Osteoblast (primary cell): ENCODE measurements around the gene SPAG16. TPM values are rescaled to one million over a fixed set of nuclear protein-coding genes. Genes with fewer than 3 reads are reported as not detected.
"Not testable (repeated sequence)": the region's sequence is repeated elsewhere in the genome, so short reads cannot be mapped to it uniquely, and the experiment has no call there.

Experiments used
- DNase-seq: peaks from one replicate; pipeline ENCODE4 v3.0.0; 2011; ENCODE audit warnings: low spot score, mixed read lengths; ENCODE audit not compliant: insufficient read length; ENCODE audit errors: missing footprints
- H2AFZ ChIP-seq: 2 replicates; pipeline ENCODE4 v1.6.0; 2011; ENCODE audit warnings: mild to moderate bottlenecking, low read length
- H3K27ac ChIP-seq: 2 replicates; pipeline ENCODE4 v1.5.1; 2011; ENCODE audit warnings: mild to moderate bottlenecking, low read depth, low read length, moderate library complexity
- H3K27me3 ChIP-seq: 2 replicates; pipeline ENCODE4 v1.6.0; 2012; ENCODE audit warnings: mild to moderate bottlenecking, control low read depth, inconsistent platforms, low read length, moderate library complexity; ENCODE audit not compliant: insufficient read depth
- H3K36me3 ChIP-seq: 2 replicates; pipeline ENCODE4 v1.5.1; 2011; ENCODE audit warnings: mild to moderate bottlenecking, low read length, control low read depth, moderate library complexity; ENCODE audit not compliant: insufficient read depth
- H3K4me1 ChIP-seq: 2 replicates; pipeline ENCODE4 v1.5.1; 2011; ENCODE audit warnings: mild to moderate bottlenecking, low read length, control low read depth, moderate library complexity; ENCODE audit not compliant: insufficient read depth
- H3K4me2 ChIP-seq: 2 replicates; pipeline ENCODE4 v1.6.0; 2011; ENCODE audit warnings: mild to moderate bottlenecking, low read length; ENCODE audit not compliant: insufficient read depth
- H3K4me3 ChIP-seq: fragments of 200-600 bp; sonication (generic); 3 replicates; pipeline ENCODE4 v1.5.1; 2012; ENCODE audit warnings: mild to moderate bottlenecking, low read length, inconsistent platforms; ENCODE audit not compliant: insufficient read depth
- H3K79me2 ChIP-seq: 2 replicates; pipeline ENCODE4 v1.6.0; 2012; ENCODE audit warnings: mild to moderate bottlenecking, low read length, control low read depth, inconsistent platforms; ENCODE audit not compliant: insufficient read depth
- H3K9me3 ChIP-seq: 2 replicates; pipeline ENCODE4 v1.5.1; 2011; ENCODE audit warnings: low read depth, low read length, control low read depth
- H4K20me1 ChIP-seq: 2 replicates; pipeline ENCODE4 v1.6.0; 2012; ENCODE audit warnings: mild to moderate bottlenecking, low read length, control low read depth; ENCODE audit not compliant: insufficient read depth
- total RNA-seq: library from RNA; depleted of rRNA; stranded (reverse); fragments of >200 nt; gene quantifications from 2 replicates; pipeline ENCODE4 v1.2.3, GENCODE V29; 2012
- TF ChIP-seq, protein P1 (sequence below): IDR thresholded peaks from 2 replicates; pipeline ENCODE4 v1.5.1; 2011; ENCODE audit warnings: mild to moderate bottlenecking, low read depth, low read length, moderate library complexity; ENCODE audit errors: extremely low read depth

The SPAG16 gene
- total RNA-seq, 1 donor = 47.8 TPM

DNA sequence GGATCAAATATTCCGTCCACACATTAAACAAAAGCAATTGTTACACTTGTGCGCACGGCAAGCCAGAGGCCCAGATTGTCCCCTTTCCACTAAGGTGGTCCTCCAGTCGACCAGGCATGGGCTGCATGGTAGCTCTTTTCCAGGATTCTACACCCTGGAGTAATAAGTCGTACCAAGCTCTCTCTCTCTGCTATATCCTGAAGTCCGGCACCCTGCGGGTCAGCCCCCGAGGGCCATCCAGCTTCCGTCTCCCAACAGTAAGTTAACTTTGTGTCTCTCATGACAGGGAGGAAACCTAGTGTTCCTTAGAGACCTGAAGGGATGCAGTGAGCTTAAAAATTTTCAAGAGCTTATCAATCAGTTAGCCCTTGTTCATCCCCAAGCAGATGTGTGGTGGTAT is 126.4 kb downstream of the SPAG16 start:
- not testable (repeated sequence) for DNase-seq, H2AFZ ChIP-seq, H3K27me3 ChIP-seq, H4K20me1 ChIP-seq, H3K4me2 ChIP-seq, H3K36me3 ChIP-seq, H3K9me3 ChIP-seq, H3K4me1 ChIP-seq, H3K79me2 ChIP-seq, H3K4me3 ChIP-seq, H3K27ac ChIP-seq

DNA sequence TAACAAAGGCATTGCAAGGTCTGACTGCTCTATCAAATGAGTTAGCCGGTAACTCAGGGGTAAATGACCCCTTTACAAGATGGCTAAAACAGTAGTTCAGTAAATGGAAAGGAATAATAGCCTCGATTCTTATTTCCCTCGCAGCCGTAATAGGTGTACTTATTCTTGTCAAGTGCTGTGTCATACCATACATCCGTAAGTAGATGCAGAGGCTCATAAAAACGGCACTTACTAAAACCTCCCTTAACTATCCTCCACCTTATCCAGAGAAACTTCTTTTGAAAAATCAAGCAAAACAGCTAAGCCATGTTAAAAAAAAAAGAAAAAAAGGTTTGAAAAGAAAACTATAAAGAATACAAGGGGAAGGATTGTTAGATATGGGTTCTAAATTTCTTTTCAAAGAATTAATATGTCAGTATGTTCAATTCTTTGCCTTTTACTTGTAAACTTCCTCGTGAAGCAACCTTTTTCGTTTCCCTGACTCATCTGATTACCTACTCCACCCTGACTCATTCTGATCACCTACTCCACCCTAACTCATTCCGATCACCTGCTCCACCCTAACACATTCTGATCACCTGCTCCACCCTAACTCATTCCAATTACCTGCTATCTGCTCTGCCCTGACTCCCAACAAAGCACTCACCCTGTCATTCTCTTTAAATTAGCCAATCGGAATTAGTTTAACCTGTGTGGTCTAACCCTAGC is 127.5 kb downstream of the SPAG16 start:
- no peak overlapping the region for H3K27ac ChIP-seq
- no peaks in the 10 kb centered on the region for H3K4me1 ChIP-seq
- no peaks in the 10 kb centered on the region for H3K27me3 ChIP-seq
- H2AFZ ChIP-seq = no peak overlapping the region
- H3K9me3 ChIP-seq = no peaks in the 10 kb centered on the region
- H3K79me2 ChIP-seq = no peaks in the 10 kb centered on the region
- TF ChIP-seq, protein P1, sequence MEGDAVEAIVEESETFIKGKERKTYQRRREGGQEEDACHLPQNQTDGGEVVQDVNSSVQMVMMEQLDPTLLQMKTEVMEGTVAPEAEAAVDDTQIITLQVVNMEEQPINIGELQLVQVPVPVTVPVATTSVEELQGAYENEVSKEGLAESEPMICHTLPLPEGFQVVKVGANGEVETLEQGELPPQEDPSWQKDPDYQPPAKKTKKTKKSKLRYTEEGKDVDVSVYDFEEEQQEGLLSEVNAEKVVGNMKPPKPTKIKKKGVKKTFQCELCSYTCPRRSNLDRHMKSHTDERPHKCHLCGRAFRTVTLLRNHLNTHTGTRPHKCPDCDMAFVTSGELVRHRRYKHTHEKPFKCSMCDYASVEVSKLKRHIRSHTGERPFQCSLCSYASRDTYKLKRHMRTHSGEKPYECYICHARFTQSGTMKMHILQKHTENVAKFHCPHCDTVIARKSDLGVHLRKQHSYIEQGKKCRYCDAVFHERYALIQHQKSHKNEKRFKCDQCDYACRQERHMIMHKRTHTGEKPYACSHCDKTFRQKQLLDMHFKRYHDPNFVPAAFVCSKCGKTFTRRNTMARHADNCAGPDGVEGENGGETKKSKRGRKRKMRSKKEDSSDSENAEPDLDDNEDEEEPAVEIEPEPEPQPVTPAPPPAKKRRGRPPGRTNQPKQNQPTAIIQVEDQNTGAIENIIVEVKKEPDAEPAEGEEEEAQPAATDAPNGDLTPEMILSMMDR = no peak
- no peaks in the 10 kb centered on the region for H4K20me1 ChIP-seq
- no peak for DNase-seq
- H3K4me2 ChIP-seq = no peak overlapping the region
- H3K36me3 ChIP-seq = no peaks in the 10 kb centered on the region
- no peak overlapping the region for H3K4me3 ChIP-seq

DNA sequence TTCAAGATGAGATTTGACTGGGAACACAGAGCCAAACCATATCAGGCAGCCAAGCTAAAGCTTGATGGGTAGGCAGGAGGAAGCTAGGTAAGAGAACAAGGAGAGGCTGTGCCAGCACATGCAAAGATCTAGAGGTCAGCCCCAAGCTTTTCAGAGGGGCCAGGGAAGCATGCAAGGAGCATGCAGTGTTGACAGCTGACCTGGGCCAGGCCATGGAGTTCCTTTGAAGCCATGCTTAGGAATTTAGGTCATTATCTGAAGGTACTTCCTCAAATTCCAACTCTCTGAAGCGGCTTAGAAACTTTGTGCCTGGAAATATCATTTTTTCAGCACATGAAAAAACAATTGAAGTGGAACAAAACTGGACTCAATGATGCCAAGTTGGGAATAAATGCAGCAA is 130.8 kb downstream of the SPAG16 start:
- Histone ChIP-seq H3K4me1 (no peaks in the 10 kb centered on the region), H4K20me1 (no peaks in the 10 kb centered on the region), H3K4me3 (no peak overlapping the region), H3K36me3 (no peaks in the 10 kb centered on the region), H3K79me2 (no peaks in the 10 kb centered on the region), H3K4me2 (no peak overlapping the region), H3K9me3 (no peaks in the 10 kb centered on the region), H3K27ac (no peak overlapping the region), H3K27me3 (no peaks in the 10 kb centered on the region), H2AFZ (no peak overlapping the region)
- TF ChIP-seq, protein P1 = no peak
- DNase-seq = no peak

DNA sequence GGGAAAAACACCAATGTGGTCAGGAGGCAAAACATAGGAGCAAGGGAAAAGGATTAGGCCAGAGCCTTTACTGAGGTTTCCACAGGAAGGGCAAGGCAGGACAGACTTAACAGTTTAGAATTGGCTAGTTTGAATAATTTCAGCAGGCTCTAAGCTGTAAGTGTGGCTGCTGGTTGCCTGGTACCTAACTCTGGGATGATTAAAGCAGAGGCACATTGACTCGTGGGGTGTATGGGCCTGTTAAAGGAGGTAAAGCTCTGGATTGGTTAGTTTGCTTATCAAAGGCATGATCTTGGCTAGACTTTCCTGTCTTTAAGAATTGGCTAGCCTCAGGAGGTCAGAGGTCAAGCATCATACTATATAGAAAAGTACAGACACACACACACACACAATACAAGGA is 132.6 kb downstream of the SPAG16 start:
- no peaks in the 10 kb centered on the region for H3K27me3 ChIP-seq
- no peaks in the 10 kb centered on the region for H3K79me2 ChIP-seq
- H3K27ac ChIP-seq = no peak overlapping the region
- no peaks in the 10 kb centered on the region for H3K36me3 ChIP-seq
- no peak overlapping the region for H3K4me2 ChIP-seq
- DNase-seq = no peak
- H4K20me1 ChIP-seq = no peaks in the 10 kb centered on the region
- TF ChIP-seq, protein P1 = no peak
- no peaks in the 10 kb centered on the region for H3K9me3 ChIP-seq
- no peak overlapping the region for H3K4me3 ChIP-seq
- H3K4me1 ChIP-seq = no peaks in the 10 kb centered on the region
- H2AFZ ChIP-seq = no peak overlapping the region
